ENCODE results near the gene CHFR.
"Not testable (repeated sequence)": the region's sequence is repeated elsewhere in the genome, so short reads cannot be mapped to it uniquely, and the experiment has no call there.

The CHFR gene, protein sequence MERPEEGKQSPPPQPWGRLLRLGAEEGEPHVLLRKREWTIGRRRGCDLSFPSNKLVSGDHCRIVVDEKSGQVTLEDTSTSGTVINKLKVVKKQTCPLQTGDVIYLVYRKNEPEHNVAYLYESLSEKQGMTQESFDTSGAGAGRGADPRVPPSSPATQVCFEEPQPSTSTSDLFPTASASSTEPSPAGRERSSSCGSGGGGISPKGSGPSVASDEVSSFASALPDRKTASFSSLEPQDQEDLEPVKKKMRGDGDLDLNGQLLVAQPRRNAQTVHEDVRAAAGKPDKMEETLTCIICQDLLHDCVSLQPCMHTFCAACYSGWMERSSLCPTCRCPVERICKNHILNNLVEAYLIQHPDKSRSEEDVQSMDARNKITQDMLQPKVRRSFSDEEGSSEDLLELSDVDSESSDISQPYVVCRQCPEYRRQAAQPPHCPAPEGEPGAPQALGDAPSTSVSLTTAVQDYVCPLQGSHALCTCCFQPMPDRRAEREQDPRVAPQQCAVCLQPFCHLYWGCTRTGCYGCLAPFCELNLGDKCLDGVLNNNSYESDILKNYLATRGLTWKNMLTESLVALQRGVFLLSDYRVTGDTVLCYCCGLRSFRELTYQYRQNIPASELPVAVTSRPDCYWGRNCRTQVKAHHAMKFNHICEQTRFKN

DNA sequence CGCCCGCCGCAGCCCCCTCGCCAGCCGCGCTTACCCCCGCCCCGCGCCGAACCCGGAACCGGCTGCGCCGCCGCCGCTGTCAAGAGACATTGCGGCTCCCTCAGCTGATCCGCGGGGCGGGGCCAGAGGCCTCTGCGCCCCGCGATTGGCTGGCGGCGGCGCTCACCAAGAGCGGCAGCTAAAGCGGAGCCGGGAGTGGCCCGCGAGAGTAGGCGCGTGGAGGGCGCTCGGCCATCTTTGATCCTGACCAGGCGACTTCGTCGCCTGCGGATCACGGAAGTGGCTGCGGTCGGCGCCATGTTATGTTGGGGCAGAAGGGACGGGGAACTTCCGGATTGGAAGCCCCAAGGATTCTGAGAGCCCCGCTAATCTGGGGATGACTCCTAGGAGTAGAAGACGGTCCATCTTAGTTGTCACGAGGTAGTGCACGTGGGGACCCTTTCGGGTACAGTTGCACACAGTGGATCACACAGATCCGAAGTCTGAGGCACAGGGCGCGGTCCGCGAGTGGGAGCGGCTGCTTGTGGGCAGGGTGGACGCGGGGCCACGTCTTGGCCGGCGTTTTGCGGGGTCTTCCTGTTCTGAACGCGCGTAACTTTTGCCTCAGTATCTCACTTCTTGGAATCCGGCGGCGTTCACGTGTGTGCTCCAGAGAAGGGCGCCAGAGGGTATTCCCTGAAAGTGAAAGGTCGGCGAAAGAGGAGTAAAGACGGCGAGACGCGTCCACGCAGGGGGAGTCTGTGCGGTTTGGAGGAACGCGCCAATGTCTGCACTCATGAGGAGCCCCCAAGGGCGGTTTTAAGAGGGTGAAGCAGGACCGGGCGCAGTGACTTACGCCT lies at the start of gene CHFR:
Gene CHFR (minus strand): TSS at position 93 of the 839 bp plus-strand sequence. CDS start 277 bp downstream, outside the sequence.
- DNase-seq: peak; percentile 94

DNA sequence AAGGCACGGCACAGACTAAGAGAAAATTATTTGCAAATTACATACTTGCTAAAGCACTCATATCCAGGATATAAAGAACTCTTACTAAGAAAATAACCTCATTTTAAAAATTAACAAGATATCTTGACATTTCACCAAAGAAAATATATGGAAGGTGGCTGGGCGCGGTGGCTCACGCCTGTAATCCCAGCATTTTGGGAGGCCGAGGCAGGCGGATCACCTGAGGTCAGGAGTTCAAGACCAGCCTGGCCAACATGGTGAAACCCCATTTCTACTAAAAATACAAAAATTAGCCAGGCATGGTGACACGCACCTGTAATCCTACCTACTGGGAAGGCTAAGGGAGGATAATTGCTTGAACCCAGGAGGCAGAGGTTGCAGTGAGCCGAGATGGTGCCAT lies 49.5 kb upstream of the CHFR start:
- not testable (repeated sequence) for DNase-seq

DNA sequence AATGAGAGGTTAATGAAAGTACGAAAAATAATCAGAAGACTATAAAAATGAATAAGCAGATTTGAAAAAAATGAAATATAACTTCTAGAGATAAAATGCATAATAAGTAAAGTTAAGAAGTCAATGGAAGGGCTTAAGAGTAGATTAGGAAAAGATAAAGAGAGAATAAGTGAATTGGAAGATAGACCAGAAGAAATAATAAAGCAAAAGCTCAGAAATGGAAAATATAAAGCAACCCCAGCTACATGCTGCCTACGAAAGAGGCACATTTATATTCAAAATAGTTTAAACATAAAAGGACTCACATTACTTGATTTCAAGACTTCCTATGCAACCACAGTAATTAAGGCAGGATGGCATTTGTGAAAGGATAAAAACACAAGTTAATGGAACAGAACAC lies 48.8 kb upstream of the CHFR start:
- DNase-seq: no peak

DNA sequence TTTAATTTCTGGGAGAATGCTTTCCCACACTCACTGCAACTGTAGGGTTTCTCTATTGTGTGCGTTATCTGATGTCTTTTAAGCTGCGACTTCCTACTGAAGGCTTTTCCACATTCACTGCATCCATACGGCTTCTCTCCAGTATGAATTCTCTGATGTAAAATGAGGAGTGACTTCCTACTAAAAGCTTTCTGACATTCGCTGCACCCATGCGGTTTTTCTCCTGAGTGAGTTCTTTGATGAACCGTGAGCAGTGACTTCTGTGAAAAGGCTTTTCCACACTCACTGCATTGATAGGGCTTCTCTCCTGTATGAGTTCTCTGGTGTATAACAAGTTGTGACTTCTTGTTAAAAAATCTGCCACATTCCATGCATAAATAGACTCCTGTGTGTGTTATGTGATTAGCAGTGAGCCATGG lies 39.0 kb upstream of the CHFR start:
- DNase-seq: no peak

DNA sequence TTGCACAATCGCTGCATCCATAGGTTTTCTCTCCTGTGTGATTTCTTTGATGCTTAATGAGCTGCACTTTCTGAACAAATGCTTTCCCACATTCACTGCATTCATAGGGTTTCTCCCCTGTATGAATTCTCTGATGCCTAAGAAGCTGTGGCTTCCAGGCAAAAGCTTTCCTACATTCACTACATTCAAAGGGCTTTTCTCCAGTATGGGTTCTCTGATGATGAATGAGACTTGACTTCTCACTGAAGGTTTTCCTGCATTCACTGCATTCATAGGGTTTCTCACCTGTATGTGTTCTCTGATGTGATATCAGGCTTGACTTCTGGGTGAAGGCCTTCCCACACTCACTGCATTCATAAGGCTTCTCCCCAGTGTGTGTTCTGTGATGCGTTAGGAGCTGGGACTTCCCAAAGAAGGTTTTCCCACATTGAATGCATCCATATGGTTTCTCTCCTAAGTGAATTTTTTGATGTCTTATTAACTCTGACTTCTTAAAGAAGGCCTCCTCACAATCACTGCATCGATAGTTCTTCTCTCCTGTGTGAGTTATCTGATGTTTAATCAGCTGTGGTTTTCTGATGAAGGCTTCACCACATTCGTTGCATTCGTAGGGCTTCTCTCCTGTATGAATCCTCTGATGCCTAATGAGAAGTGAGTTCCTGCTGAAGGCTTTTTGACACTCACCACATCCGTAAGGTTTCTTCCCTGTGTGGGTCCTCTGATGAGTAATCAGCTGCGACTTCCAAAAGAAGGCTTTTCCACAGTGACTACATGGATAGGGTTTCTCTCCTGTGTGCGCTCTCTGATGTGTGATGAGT lies 38.4 kb upstream of the CHFR start:
- no peak for DNase-seq

DNA sequence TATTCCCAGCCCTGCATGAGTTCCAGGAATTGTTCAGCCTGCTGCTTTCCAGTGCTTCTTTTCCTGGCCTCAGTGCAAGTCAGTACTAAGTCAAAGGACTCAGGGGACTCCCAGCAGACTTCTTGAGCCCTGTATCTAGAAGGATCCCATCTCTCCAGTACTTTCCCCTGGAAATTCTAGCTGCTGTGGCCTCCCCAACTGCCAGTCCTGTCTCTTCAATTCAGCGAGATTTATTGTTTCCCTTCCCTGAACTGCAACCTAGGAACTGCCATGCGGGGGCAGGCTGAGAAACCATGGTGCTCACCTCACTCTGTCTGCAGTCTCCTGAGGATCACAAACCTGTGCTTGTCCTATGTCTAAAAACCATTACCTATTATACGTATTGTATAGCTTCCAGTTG lies 37.0 kb upstream of the CHFR start:
- DNase-seq: no peak

DNA sequence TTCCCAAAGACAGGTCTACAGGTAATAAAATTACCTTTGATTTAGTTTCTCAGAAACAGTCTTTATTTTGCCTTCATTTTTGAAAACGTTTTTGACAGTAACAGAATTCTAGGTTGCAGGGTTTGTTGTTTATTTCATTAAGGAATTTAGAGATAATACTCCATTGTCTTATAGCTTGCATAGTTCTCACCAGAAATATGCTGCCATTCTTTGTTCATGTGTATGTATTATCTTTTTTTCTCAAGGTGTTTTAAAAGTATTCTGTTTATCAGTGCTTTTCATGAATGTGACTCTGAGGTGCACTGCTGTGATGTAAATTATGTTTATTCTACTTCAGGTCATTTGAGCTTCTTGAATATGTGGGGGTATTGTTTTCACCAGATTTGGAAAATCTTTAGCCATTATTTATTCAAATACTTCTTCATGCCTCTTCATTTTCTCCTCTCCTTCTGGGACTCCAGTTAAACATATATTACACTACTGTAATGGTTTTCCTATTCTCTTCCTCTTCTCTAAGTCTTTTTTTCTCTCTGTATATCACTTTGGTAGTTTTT lies 36.0 kb upstream of the CHFR start:
- DNase-seq: no peak

DNA sequence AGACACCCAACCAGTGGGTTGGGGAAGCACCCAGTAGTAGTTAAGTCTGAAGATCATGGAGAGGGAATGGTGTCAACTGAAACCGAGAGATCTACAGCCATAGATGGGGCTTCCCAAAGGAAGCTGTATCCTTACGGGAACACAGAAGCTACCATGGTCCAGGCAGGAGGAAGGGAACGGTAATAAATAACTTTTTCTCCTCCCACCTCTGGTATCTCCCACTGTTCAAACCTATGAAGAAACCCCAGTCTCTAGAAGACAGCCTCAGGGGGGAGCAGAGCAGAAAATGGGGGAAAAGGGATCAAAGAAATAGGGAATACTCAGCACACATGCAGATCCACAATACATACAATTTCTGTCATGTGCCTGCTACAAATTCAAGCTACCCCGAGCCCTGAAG lies 35.3 kb upstream of the CHFR start:
- DNase-seq: no peak

DNA sequence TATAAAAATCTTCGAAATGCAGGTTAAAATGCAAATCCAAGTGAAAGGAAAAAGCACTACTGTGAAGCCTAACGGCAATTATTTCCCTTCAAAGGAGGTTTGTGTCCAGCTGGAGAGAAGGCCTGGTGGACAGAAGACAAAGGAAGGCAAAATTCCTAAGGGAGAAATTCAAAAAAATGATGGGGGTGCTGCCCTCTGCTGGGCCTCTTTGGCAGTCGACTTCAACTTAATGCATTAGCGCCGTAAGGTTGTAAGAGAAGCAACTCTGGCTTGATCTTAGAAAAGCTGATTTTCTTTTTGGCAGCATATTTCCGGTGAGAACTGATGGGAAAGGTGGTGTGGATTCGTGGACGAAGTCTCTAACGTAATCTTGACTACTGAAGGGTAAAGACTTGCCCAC lies 34.3 kb upstream of the CHFR start:
- no peak for DNase-seq

DNA sequence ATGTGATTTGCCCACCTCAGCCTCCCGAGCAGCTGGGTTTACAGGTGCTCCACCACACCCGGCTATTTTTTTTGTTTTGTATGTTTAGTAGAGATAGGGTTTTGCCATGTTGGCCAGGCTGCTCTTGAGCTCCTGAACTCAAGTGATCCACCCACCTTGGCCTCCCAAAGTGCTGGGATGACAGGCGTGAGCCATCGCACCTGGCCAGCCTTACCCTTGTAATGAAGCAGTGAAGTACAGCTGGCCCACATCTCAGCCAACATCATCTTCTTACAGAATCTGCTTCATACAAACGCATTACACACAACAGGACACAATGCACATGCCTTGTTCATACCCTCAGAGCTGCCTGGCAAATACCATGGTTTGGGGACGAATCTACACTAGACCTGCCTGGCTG lies 31.3 kb upstream of the CHFR start:
- no peak for DNase-seq

DNA sequence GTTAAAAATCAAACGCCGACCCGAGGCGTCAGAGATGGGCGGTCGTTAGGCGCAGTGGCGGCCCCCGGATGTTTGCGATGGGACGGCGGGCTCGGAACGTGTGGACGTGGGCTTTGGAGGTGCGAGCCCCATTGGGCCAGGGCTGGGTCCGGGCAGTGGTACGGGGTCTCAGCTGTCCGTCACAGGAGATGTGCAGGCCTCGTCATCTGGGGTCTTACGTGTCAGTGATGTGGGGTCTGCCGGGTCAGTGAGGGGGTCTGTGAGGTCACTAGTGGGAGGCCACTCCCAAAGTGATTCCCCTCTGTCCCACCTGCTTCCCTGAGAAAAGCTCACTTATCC lies 21.6 kb upstream of the CHFR start:
- no peak for DNase-seq

DNA sequence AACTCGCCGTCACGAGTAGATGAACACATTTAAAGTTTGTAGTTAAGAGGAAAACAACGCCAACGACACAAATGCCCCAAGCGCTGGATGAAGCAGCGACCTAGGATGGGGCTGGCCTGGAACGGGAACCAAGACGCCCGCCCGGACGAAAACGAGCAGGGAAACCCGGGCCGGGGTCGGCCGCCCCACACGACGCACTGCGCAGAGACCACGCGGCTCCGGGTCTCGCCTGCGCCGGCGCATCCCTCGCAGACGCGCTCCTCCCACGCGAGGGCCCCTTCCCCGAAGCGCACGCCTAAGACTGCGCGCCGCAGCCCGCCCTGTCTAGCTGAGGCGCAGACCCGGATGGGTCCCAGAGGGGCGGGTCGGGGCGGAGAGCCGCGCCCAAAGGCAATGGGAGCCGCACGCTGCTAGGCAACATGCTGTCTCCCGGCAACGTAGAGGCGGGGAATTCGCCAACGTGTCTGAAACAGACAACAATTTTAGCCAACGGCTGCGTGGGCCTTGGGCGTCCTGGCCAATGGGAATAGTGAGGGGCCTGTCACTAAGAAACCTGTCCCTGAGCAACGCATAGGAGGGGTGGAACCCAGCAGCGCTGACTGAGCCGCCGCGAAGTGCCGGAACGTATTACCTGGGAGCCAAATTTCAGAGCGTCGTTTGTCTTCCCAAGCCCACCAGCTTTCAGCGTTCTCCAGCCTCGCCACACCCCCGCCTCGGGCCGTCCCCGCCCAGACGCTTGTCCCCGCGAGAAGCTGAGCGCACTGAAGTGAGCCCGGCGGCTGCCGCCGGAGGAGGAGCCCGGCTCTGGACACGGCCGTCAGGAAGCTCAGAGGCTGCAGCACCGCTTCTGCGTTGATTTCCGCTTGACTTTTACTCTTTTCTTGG lies 21.0 kb upstream of the CHFR start:
- DNase-seq: peak; percentile 95

DNA sequence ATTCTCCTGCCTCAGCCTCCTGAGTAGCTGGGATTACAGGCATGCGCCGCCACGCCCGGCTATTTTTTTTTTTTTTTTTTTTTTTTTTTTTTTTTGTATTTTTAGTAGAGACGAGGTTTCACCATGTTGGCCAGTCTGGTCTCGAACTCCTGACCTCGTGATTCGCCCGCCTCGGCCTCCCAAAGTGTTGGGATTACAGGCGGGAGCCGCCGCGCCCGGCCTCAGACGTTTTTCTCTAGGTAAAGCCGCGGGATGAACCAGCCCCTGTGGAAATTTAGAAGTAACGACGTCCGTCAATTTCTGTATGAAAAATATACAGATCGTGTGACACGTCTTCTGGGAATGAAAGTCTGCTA lies 20.4 kb upstream of the CHFR start:
- not testable (repeated sequence) for DNase-seq

DNA sequence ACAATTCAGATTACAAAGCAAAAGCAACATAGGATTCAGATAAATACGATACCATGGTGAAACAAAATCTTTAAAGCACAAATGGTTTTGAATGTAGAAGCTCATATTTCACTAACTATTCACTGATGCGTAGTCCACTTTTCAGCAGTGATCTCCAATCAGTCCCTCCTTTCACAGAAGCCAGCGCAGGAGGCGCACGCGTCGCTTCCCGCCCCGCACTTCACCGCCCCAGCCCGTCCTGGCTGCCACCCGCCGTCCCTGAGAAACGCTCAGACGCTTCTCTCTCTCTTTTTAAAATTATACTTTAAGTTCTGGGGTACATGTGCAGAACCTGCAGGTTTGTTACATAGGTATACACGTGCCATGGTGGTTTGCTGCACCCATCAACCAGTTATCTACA lies 19.8 kb upstream of the CHFR start:
- DNase-seq: no peak

DNA sequence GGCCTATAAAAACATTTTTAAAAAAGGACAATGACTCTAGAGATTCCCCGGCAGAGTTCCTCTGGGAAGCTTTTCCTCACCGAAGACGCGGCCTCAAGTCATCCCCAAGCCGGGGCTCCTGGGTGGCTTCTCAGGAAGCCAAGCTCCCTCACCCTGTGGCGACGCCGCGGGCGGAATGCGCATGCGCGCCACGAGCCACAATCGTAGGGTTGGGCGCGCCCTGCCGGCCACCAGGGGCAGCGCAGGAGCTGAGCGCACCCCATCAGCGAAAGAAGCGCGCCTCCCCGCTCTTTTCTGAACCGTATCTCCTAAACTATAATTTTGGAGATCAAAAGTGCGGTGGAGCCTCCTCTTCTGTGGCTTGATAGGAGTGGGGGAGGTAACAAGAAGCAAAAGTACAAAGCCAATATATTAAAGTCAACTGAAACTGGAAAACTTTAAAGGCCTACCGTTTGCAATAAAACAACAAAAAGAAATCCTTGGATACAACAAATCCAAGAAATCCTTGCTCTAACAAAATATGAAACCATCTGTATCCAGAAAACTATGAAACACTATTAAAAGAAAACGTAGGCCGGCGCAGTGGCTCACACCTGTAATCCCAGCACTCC lies 17.4 kb upstream of the CHFR start:
- peak; percentile 95 for DNase-seq

DNA sequence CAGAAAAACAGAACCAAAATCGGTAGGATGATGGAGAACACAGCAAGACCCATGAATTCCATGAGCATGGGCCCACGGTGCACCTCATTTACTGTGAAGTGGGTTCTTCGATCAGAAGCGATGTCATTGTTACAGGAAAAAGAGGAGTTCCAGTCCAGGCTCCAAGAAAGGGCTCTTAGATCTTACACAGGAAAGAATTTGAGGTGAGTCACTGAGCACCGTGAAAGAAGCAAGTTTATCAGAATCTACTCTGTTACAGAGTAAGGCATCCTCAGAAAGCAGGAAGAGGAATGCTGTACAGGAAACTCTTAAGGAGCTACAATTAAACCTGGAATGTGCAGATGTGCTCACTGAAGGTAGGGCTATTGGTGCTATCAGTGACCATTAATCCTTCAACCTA lies 11.6 kb upstream of the CHFR start:
- DNase-seq: no peak

DNA sequence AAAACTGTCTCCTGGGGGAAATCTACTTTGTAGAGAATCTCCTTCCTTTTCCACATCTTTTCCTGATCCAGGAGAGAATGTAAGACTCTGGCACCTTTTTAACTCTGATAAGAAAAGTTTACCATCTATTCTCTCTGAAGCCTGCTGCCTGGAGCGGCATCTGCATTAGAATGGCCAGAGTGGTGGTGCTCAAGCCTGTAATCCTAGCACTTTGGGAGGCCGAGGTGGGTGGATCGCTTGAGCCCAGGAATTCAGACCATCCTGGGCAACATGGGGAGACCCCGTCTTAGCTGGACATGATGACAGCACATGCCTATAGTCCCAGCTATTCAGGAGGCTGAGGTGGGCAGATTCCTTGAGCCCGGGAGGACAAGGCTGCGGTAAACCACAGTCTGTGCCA lies 1.4 kb upstream of the CHFR start:
- no peak for DNase-seq

DNA sequence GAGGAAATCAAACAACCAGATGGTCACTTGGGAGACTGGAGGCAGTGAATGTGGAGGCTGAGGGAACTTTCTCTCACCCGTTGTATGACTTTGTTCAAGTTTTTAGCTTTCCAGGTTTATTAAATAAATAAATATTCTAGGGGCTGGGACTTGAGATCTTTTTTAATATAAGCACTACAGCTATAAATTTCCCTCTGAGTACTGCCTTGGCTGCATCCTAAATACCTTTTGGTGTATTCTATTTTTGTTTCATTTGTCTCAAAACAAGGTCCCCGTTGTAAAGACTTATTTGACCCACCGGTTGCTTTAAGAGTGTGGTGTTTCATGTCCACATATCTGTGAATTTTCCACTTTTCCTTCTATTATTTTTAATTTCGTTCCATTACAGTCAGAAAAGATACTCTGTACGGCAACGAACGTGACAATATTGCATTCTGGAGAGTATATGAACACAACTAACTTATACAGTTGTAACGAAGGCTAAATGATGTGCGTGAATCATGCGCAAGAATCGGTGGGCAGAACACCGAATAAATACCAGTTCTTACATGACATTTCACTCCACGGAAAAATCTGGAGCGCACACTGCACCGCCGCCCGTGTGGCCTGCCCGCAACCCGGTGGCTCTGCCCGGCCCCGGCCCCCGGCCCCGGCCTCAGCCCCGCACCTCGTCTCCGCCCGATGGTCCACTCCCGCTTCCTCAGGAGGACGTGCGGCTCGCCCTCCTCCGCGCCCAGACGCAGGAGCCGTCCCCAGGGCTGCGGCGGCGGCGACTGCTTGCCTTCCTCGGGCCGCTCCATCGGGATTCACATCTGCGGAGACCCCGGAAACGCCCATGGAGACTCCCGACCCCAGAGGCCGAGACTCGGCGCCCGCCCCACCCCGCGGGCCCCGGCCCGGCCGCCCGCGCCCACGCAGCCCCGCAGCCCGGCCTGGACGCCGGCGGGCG lies 602 bp downstream of the CHFR start:
- no peak for DNase-seq

DNA sequence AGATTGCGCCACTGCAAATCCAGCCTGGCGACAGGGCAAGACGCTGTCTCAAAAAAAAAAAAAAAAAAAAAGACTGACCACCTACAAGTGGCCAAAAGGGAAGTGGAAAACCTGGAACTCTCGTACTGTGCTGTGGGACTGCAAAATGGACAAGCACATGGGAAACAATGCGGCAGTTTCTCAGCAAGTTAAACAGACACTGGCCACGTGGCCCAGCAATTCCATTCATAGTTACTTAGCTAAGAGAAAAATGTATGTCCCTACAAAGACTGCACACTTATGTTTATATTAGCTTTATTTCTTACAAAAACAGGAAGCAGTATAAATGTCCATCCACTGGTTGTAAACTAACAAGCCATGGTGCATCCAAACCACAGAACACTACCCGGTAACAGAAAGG lies 5.6 kb downstream of the CHFR start:
- DNase-seq: no peak

DNA sequence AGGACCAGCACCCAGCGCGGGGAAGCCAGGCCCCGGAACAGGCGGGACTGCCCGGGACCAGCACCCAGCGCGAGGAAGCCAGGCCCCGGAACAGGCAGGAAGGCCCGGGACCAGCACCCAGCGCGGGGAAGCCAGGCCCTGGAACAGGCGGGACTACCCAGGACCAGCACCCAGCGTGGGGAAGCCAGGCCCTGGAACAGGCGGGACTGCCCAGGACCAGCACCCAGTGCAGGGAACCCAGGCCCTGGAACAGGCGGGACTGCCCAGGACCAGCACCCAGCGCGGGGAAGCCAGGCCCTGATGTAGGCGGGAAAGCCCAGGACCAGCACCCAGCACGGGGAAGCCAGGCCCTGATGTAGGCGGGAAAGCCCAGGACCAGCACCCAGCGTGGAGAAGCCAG lies 12.8 kb downstream of the CHFR start:
- not testable (repeated sequence) for DNase-seq
